Kasumi-1 (cell line): Measurements from ENCODE around the gene ATP6V0D1.

Experiments
- DNase-seq, 2 experiments: peaks; one replicate each; lab custom pipeline; 2025; lab: John Stamatoyannopoulos, UW

Gene ATP6V0D1

GRCh38 chr16:67445441-67445912, 35.5 kb downstream of the ATP6V0D1 start:
- no peak for DNase-seq

GRCh38 chr16:67445126-67445426, 35.9 kb downstream of the ATP6V0D1 start:
- DNase-seq = no peak

GRCh38 chr16:67444259-67445125, 36.5 kb downstream of the ATP6V0D1 start:
- no peak for DNase-seq

GRCh38 chr16:67443265-67443664, 37.7 kb downstream of the ATP6V0D1 start:
- no peak for DNase-seq

GRCh38 chr16:67442581-67443255, 38.2 kb downstream of the ATP6V0D1 start:
- no peak for DNase-seq

- no peak for DNase-seq
These were observed 39.0 kb downstream of the ATP6V0D1 start for GRCh38 chr16:67441907-67442306.

GRCh38 chr16:67441271-67441753, 39.6 kb downstream of the ATP6V0D1 start:
- DNase-seq = no peak

- DNase-seq = no peak
These were observed 42.0 kb downstream of the ATP6V0D1 start for GRCh38 chr16:67438824-67439393.

- no peak for DNase-seq
These were observed 42.7 kb downstream of the ATP6V0D1 start for GRCh38 chr16:67438098-67438791.

- no peak for DNase-seq
These were observed 43.4 kb downstream of the ATP6V0D1 start for GRCh38 chr16:67437513-67437912.

- no peak for DNase-seq
These were observed 44.2 kb downstream of the ATP6V0D1 start for GRCh38 chr16:67436640-67437193.

- no peak for DNase-seq
These were observed 45.2 kb downstream of the ATP6V0D1 start for GRCh38 chr16:67435758-67436164.

GRCh38 chr16:67433131-67433719, 47.7 kb downstream of the ATP6V0D1 start:
- no peak for DNase-seq

- DNase-seq = no peak
These were observed 48.5 kb downstream of the ATP6V0D1 start for GRCh38 chr16:67432506-67432890.

GRCh38 chr16:67431775-67432505, 49.0 kb downstream of the ATP6V0D1 start:
- no peak for DNase-seq

GRCh38 chr16:67430977-67431774, 49.8 kb downstream of the ATP6V0D1 start, which contains the start of gene HSD11B2:
TSS of gene HSD11B2 (plus strand) at chr16:67431121. CDS start at chr16:67431249, 128 bp downstream.
- no peak for DNase-seq

- DNase-seq = no peak
These were observed 50.4 kb downstream of the ATP6V0D1 start for GRCh38 chr16:67430504-67430976.

GRCh38 chr16:67429799-67430503, 51.0 kb downstream of the ATP6V0D1 start:
- DNase-seq = no peak
